ENCODE results near the gene ZCCHC4.

Gene ZCCHC4

GRCh38 chr4:25283948-25284347, 28.6 kb upstream of the ZCCHC4 start:
- POLR2A ChIA-PET: interaction anchor here (0.8 kb wide), 1 partner anchor 29 kb away, joined by 3 read pairs; the partner anchor contains the start of gene ZCCHC4
- Histone ChIP-seq H3K36me3 (ENCODE audit: control insufficient read depth in 2 of 2, insufficient read depth in 1 of 2, low read length in 2 of 2) (peaks cover 0 to 9% of the 10 kb centered on the region in 2 experiments; a peak in 1 of 3 replicates), H3K4me3 (ENCODE audit: low read depth, low read length) (no peak overlapping the region), H3K9me3 (ENCODE audit: control insufficient read depth, insufficient read depth, low read depth, low read length) (no peaks in the 10 kb centered on the region), H3K4me1 (ENCODE audit: control insufficient read depth, insufficient read depth, low read length) (no peaks in the 10 kb centered on the region), H3K27ac (ENCODE audit: extremely low read depth, low read depth, low read length) (no peak overlapping the region)
- TF ChIP-seq ZNF24 (tag by site-specific recombination; IDR thresholded peaks at IDR 0.05) (no peak), ZNF677 (tag by site-specific recombination; IDR thresholded peaks at IDR 0.05) (no peak), BCL11A (tag by site-specific recombination; IDR thresholded peaks at IDR 0.05; ENCODE audit: low read depth) (no peak), ZNF747 (tag by site-specific recombination; IDR thresholded peaks at IDR 0.05) (no peak)
- CTCF ChIA-PET: interaction anchor here (0.7 kb wide), 1 partner anchor 485 kb away, joined by 3 read pairs; no protein-coding TSS in a partner anchor

DNA sequence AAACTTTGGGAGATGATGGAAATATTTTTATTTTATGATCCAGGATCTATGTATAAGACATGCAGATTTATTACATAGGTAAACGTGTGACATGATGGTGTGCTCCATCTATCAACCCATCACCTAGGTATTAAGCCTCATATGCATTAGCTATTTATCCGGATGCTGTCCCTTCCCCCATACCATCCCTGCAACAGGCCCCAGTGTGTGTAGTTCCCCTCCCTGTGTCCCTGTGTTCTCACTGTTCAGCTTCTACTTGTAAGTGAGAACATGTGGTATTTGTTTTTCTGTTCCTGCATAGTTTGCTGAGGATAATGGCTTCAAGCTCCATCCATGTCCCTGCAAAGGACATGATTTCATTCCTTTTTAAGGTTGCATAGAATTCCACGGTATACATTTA, 28.1 kb upstream of the ZCCHC4 start:
- Histone ChIP-seq H3K36me3 (ENCODE audit: control insufficient read depth in 2 of 2, insufficient read depth in 1 of 2, low read length in 2 of 2) (peaks cover 0 to 9% of the 10 kb centered on the region in 2 experiments; a peak in 1 of 3 replicates), H3K9me3 (ENCODE audit: control insufficient read depth, insufficient read depth, low read depth, low read length) (no peaks in the 10 kb centered on the region), H3K27ac (ENCODE audit: extremely low read depth, low read depth, low read length) (no peak overlapping the region), H3K4me1 (ENCODE audit: control insufficient read depth, insufficient read depth, low read length) (no peaks in the 10 kb centered on the region), H3K4me3 (ENCODE audit: low read depth, low read length) (no peak overlapping the region)
- ChIA-PET POLR2A (no interaction called here), CTCF (interaction anchor here (0.7 kb wide), 1 partner anchor 484 kb away, joined by 3 read pairs; no protein-coding TSS in a partner anchor)
- TF ChIP-seq ZNF670 (tag by site-specific recombination; IDR thresholded peaks at IDR 0.05; ENCODE audit: low read depth) (no peak), ZNF202 (tag by site-specific recombination; IDR thresholded peaks at IDR 0.05; ENCODE audit: borderline replicate concordance) (no peak)

- CTCF ChIA-PET: interaction anchor here (2.3 kb wide), 1 partner anchor 22 kb away, joined by 8 read pairs; the partner anchor contains the start of gene ZCCHC4
- no peaks in the 10 kb centered on the region for H3K36me3 ChIP-seq (ENCODE audit: control insufficient read depth in 2 of 2, insufficient read depth in 1 of 2, low read length in 2 of 2)
- no peaks in the 10 kb centered on the region for H3K9me3 ChIP-seq (ENCODE audit: control insufficient read depth, insufficient read depth, low read depth, low read length)
- H3K4me3 ChIP-seq (ENCODE audit: low read depth, low read length): no peak overlapping the region
- TF ChIP-seq GLIS2 (tag by site-specific recombination; IDR thresholded peaks at IDR 0.05) (no peak), ZNF114 (tag by site-specific recombination; IDR thresholded peaks at IDR 0.05) (no peak), ZNF214 (tag by site-specific recombination; IDR thresholded peaks at IDR 0.05; ENCODE audit: borderline replicate concordance) (no peak), ZXDB (tag by site-specific recombination; IDR thresholded peaks at IDR 0.05) (no peak), BCL6B (tag by site-specific recombination; IDR thresholded peaks at IDR 0.05) (no peak), SP3 (tag by site-specific recombination; IDR thresholded peaks at IDR 0.05) (no peak), ZNF521 (tag by site-specific recombination; IDR thresholded peaks at IDR 0.05) (no peak), ZBTB21 (tag by site-specific recombination; IDR thresholded peaks at IDR 0.05) (no peak), ZNF626 (tag by site-specific recombination; IDR thresholded peaks at IDR 0.05) (no peak), ZNF585B (tag by site-specific recombination; IDR thresholded peaks at IDR 0.05) (no peak), ZNF621 (tag by site-specific recombination; IDR thresholded peaks at IDR 0.05) (no peak), KLF16 (tag by site-specific recombination; IDR thresholded peaks at IDR 0.05) (no peak)
- H3K27ac ChIP-seq (ENCODE audit: extremely low read depth, low read depth, low read length): no peak overlapping the region
- no peaks in the 10 kb centered on the region for H3K4me1 ChIP-seq (ENCODE audit: control insufficient read depth, insufficient read depth, low read length)
- POLR2A ChIA-PET: no interaction called here
Observed at GRCh38 chr4:25290490-25291067, 22.0 kb upstream of the ZCCHC4 start.

DNA sequence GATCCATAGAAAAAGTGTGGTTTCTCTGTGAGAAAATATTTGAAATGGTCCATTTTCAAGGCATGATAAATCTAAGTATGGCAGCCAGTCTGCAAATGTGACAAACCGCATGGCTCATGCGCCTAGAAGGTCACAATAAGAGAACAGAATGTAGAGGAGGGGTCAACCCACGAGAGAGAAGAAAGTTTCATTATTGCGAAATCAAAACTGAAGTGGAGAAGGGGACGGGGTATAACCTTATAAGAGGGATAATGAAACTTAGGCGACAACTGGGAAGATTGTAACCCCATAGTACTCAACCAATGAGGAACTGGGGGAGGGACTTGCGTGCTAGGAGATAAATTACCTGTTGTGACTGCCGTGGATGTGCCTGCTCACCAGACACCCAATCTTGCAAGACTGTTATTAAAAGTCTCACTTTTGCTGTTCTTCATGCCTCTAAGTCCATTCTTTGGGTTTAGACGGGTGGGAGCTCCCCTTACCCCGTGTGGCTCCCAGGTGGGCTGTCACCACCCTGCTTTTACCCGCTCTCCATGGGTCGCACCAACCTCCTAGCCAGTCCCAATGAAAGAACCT, 21.3 kb upstream of the ZCCHC4 start:
- no peak overlapping the region for H3K4me3 ChIP-seq (ENCODE audit: low read depth, low read length)
- POLR2A ChIA-PET: no interaction called here
- CTCF ChIA-PET: interaction anchor here (0.6 to 4.2 kb wide), 2 partner anchors 21 to 177 kb away, joined by 3 to 21 read pairs; partner anchors contain the start of gene ZCCHC4
- no peaks in the 10 kb centered on the region for H3K9me3 ChIP-seq (ENCODE audit: control insufficient read depth, insufficient read depth, low read depth, low read length)
- TF ChIP-seq, protein P1, sequence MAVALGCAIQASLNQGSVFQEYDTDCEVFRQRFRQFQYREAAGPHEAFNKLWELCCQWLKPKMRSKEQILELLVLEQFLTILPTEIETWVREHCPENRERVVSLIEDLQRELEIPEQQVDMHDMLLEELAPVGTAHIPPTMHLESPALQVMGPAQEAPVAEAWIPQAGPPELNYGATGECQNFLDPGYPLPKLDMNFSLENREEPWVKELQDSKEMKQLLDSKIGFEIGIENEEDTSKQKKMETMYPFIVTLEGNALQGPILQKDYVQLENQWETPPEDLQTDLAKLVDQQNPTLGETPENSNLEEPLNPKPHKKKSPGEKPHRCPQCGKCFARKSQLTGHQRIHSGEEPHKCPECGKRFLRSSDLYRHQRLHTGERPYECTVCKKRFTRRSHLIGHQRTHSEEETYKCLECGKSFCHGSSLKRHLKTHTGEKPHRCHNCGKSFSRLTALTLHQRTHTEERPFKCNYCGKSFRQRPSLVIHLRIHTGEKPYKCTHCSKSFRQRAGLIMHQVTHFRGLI (tag by site-specific recombination; IDR thresholded peaks at IDR 0.05): no peak
- no peak for TF ChIP-seq ZNF37A (tag by site-specific recombination; IDR thresholded peaks at IDR 0.05)
- no peak for TF ChIP-seq ZNF292 (tag by site-specific recombination; IDR thresholded peaks at IDR 0.05; ENCODE audit: borderline replicate concordance, low read depth)
- no peak overlapping the region for H3K27ac ChIP-seq (ENCODE audit: extremely low read depth, low read depth, low read length)
- no peaks in the 10 kb centered on the region for H3K36me3 ChIP-seq (ENCODE audit: control insufficient read depth in 2 of 2, insufficient read depth in 1 of 2, low read length in 2 of 2)
- H3K4me1 ChIP-seq (ENCODE audit: control insufficient read depth, insufficient read depth, low read length): no peaks in the 10 kb centered on the region
